Stimulated activated naive CD4-positive, alpha-beta T cell treated with Interleukin-2 at 50 U/mL for 16 hours (primary cell): ENCODE data around the gene N4BP3.

Source experiments
- DNase-seq: peaks from one replicate; lab custom pipeline; 2025; lab: John Stamatoyannopoulos, UW

Gene N4BP3

DNA sequence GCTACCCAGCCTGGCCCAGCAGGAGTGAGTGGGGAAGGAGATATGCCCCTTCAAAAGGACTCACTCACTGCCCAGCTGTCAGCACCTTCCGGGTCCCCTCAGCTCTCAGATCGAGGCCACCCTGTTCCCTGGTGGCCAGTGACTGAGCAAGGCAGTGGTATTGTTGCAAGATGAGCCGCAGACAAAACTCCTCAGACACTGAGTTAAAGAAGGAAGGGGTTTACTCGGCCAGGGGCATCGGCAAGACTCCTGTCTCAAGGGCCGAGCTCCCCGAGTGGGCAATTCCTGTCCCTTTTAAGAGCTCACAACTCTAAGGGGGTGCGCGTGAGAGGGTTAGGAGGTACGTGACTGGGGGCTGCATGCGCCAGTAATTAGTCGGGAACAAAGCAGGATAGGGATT is 9.7 kb upstream of the N4BP3 start:
- DNase-seq, result no peak

DNA sequence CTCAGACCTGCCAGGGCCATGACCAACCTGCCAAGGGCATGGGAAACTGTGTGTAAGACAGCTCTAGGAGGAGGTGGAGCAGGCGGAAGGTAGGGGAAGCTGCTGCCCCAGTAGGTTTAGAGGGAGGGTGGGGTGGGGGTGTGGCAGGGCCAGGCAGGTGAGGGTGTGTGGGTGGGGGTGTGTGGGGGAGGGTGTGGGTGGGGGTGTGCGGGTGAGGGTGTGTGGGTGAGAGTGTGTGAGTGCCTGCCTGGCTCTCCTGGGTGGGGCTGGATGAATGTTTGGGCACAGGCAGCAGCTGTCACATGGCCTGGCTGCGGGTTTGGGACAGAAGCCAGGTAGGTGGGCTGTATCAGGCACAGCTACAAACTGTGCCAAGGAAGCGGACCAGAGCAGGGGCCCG is 8.8 kb upstream of the N4BP3 start:
- DNase-seq, result no peak

DNA sequence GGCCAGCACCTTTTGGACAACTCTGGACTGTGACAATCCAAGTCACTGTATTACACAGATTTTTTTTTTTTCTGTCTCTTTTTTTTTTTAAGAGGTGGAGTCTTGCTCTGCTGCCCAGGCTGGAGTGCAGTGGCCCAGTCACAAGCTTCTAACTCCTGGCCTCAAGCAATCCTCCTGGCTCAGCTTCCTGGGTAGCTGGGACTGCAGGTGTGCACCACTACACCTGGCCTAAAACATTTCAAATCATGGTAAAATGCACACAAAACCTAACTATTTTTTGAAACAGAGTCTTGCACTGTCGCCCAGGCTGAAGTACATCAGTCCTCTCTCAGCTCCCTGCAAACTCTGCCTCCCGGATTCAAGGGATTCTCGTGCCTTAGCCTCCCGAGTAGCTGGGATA is 7.2 kb upstream of the N4BP3 start:
- no peak for DNase-seq

DNA sequence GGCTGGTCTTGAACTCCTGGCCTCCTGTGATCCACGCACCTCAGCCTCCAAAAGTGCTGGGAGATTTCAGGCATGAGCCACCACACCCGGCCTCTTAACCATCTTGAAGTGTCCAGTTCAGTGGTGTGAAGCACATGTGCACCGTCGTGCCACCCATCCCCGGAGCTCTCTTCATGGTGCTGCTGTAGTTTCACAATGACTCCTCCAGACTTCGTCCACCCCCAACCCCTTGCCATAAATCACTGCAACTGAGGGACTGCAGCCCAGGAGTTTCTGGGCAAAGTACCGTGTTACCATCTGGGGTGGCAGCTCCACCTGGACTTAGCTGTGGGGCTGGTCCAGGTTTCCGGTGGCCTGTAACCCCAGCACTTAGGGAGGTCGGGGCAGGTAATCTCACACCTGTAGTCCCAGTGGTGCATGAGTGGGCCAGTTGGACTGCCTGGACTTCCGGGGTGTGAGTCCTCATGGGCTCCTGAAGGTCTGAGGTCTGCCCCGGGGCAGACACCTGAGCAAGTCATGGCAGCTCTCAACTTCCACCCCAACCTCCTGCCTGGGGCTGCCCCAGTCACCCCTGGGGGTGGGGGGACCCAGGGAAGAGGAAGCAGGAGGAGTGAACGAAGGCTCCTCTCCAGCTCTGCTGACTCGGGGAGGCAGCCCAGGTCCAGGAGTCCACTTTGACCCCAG is 6.6 kb upstream of the N4BP3 start:
- no peak for DNase-seq

DNA sequence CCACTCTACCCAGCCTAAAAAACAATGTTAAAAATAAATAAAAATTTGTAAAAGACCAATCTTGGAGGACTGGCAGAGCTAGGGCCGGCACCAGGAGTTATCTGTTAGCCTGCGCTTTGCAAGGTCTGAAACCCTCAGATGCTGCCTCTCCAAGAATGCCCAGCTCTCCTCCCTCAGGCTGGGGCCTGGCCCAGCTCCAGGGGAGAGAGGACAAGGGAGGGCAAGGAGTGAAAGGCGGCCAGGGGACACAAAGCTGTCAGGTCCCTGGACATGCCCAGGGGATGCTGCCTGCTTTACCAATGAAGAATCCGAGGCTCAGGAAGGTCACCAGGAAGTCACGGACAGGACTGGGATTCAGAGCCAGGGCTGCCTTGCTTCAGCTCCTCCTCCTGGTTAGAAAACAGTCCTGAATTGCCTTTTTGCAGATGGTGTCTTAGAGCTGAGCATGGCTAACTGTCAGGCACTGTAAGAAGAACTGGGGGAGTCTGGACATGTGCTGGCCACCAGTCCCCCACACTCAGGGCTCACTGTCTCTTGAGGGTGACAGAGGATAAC is 5.5 kb upstream of the N4BP3 start:
- no peak for DNase-seq

DNA sequence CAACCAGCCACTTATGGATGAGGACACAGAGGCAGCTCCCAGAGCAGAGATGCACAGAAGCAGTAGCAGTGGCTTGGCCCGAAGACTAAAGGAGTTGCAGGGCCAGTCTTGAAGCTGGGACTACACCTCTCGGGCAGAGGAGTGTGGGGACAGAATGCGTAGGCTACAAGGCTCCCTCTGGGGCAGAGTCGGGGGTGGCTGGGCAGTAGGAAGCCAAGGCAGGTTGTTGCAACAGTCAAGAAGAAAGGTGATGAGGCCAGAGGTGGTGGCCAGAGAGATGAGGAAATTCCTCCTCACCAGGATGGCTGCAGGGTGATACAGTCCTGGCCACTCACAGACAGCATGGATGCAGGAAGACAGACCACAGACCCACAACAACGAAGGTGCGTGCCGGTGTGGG is 4.9 kb upstream of the N4BP3 start:
- DNase-seq, result no peak

DNA sequence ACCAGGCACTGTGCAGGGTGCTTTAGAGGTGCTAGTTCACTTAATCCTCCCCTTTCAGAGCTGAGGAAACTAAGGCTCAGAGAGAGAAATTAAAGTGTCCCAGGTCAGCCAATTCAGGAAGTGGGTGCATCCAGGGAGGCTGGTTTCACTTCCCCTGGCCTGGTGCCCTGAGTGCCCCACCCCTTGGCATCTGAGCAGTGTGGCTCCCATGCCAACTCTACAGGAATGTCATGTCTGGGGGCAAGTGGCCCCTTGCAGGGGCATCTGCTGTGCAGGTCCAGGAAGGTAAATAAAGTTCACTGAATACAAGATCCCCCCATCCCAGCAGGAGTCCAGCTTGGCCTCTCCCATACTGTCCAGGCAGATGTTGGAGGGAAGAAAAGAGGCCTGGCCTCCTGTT is 4.4 kb upstream of the N4BP3 start:
- DNase-seq, result no peak

DNA sequence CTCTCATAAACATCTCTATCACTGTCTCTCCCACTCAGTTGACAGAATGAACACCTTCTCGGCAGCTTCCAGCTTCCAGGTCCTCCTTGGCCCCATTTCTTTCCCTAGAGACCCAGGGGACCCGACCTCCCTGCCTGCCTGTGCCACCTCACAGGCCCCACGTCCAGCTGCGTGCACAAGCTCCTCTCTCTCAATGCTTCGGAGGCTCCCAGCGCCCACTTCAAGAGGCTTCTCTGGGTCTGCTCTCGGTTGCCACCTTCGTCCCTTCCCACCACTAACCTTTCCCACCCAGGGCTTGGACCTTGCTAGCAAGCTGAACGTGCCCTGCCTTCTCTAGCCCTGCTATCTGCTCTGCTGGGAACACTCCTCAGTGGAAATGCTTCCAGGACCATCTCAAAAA is 2.8 kb upstream of the N4BP3 start:
- no peak for DNase-seq

DNA sequence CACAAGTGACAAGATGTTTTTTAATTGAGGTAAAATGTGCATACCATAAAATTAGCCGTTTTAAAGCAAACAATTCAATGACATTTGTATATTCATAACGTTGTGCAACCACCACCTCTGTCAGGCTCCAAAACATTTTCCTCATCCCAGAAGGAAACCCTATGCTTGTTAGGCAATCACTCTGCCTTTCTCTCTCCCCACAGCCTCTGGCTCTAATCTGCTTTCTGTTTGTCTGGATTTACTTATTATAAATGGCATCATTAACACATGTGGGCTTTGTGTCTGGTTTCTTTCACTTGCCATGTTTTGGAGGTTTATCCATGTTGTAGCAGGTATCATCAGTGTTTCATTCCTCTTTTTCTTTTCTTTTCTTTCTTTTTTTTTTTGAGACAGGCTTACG is 1.4 kb upstream of the N4BP3 start:
- DNase-seq, result no peak

DNA sequence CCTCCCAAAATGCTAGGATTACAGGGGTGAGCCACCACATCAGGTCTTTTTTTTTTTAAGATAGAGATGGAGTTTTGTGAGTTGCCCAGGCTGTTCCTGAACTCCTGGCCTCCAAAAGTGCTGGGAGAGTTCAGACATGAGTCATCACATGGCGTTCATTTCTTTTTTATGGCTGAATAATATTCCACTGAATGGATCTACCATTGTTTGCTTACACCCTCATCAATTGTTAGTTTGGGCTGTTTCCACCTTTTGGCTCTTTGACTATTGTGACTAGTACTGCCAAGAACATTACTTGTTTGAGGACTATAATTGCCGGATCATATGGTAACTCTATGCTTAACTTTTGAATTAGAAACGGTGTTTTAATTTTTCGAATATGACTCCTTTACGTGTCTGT is 787 bp upstream of the N4BP3 start:
- DNase-seq, result no peak

DNA sequence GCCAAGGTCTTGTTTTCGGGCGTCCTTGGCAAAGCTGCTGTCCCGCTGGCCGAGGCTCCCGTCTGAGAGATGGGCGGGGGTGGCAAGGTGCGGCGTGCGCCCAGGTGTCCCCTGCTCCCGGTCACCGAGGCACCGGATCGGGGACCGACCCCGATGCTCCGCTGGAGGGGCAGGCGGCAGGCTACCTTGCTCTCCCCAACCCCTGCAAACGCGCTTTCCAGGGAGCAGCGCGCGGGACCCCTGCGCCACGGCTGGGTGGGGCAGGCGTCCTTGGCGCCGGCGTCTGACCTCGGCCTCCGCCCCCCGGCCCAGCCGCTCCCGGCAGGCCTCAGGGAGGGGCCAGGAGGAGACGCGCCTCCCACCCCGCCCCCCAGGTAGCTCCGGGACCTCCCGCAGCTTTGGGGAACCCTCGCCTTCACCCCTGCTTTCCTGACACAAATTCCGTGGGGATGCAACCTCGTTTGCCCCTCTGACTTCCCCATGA is 551 bp downstream of the N4BP3 start:
- DNase-seq, result no peak

DNA sequence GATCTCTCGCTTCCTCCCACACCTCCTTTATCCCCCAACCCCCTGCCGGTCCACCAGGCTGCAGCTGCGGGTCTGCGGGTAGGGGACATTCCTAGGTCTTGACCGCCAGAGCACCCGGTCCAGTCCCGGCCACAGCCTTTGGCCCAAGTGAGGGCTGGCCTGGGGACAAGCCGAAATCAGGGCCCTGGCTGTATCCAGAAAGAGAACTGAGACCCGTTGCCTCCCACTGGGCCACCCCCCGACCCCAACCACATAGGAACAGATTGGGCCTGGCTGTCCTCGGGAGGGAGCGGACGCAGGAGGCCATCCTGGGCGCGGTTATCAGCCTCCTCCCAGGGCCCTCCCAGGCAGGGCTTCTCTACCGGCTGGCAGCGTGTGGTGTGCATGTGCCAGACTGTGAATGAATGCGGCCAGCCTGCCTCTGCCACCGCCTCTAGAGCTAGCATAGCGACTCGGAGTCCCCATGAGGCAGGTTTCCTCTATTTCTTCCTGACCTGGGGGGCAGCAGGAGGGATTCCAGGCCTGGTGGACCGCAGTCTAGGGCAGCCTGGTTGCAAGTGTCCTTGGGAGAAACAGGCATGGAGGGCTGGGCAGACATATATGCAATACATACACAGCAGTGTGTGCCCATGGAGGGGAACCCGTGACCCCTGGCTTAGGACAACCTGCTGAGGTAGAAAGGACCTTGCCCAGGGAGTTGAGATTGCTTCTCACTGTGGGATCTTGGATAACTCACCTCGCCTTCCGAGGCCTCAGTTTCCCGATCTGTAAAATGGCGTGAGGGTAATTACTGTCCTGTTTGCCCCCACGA is 1.2 kb downstream of the N4BP3 start:
- DNase-seq, result peak; percentile 31

DNA sequence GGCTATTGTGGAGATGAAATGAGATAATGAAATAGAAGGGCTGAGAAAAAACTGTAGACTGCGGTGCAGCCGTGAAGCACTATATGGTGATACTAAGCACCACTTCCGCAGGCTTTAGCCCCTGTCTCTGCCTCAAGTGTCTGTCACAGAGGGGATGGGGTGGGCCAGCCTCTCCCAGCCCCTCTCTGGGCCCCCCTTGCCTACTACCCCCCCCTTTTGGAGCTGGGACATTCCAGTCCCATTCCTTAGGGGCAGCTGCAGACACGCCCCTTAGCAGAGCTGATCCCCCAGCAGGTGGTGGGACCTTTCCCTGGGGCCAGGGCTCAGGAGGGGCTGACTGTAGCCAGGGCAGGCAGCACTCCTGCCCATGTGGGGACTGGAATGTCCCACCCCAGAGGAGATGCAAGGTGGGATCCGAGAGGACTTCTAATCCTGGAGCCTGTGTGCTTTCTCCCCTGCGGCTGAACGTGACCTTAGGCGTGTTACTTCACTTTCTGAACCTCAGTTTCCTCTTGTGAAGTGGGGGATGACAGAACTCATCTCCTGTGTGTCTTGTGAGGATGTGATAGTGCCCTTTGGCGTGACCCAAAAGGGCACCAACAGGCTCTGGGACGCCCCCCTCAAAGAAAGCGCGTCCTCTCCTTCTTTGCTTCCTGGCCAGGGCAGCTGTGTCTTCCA is 1.9 kb downstream of the N4BP3 start:
- DNase-seq, result no peak

DNA sequence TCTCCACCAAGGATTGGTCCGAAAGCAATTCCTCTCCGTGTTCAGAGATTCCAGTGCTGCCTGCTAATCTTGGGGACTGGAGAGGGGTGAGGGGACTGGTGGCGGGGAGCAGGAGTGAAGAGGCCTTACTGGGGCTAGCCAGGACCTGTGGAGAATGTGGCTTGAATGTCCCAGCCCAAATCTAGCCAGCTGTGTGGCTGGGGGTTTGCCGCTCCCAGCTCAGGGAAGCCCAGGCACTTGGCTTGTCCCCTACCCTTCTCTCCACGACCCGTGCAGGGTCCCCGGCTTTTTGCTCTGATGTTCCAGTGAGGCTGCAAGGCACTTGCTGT is 2.4 kb downstream of the N4BP3 start:
- DNase-seq, result no peak

DNA sequence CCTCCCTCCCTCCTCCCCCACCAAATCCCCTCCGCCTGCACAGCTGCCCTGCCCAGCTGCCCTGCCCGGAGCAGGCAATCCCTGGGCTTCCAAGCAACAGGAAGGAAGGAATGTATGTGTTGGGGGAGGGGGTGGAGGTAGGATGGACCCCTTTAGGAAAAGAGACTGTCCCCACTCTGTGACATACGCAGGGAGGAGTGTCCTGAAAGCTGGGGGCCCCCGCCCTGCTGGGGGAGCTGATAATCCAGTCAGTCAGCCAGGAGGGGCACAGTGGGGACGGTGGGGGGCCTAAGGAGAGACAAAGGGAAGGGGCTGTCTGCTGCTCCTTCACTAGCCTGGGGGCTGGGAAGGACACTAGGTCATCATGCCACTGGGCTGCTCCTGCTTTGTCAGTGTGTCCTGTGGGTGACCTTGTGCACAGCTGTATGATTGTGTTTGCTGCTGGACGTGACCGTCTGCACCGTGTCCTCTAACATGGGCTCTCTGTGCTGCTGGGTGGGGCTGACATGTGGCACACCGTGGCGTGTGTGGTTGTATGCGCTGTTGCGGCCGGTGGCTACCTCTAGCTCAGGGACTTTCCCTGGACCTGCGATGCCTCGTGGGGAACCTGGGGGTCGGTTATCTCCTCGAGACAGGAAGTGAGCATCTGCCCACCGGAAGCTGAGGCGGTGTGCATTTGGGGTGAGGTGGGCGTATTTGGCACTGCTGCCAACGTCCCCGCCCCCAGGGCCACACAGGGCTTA is 3.0 kb downstream of the N4BP3 start:
- DNase-seq, result peak; percentile 66

DNA sequence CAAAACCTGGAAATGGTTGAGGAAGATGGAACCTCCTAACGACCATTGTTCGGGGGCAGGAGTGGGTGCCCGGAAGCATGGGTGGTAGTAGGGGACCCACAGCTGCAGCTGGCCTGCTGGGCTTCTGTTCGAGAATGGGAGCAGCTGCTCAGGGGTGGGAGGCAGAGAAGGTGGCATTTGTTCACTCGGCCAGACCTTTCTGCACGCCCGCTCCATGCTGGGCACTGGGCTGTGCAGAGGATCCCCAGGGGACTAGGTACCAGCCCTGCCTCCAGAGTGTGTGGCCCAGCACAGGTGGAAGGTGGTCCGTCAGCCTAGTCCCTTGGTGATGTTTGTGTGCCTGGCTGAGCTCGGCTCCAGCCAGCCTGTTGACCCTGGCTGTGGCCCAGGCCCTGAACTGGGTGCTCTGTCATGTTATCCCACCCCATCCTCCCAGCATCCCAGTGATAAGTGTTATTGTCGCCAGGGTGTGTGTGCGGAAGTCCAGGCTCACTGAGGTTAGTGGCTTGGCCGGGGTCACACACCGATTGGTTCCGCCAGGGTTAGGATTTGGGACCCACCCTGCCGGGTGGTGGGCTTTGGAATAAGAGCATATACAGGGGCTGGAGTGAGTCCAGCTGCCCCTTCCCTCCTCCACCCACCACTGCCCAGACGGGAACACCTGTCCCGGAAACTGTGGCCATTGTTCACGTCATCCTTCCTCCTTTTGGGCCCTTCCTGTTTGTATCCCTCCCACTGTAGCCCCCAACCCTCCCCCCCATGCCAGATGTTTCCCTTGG is 4.8 kb downstream of the N4BP3 start:
- DNase-seq, result no peak

DNA sequence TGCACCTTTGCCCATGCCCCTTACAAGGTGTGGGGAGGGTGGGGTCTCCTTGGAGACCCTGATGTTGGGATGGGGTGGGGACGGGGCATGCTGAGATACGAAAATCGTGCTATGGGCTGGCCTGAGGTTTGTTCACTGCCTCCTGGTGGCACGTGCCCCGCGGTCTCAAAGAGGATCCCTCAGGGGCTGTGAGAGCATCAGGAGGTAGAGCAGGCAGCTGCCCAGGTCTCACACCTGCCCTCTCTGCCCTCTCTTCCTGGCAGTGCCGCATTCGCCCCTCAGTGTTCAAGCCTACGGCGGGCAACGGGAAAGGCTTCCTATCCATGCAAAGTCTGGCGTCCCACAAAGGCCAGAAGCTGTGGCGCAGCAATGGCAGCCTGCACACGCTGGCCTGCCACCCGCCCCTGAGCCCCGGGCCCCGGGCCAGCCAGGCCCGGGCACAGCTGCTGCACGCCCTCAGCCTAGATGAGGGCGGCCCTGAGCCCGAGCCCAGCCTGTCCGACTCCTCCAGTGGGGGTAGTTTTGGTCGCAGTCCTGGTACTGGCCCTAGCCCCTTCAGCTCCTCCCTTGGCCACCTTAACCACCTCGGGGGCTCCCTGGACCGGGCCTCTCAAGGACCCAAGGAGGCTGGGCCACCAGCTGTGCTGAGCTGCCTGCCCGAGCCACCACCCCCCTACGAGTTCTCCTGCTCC is 6.7 kb downstream of the N4BP3 start:
- no peak for DNase-seq

DNA sequence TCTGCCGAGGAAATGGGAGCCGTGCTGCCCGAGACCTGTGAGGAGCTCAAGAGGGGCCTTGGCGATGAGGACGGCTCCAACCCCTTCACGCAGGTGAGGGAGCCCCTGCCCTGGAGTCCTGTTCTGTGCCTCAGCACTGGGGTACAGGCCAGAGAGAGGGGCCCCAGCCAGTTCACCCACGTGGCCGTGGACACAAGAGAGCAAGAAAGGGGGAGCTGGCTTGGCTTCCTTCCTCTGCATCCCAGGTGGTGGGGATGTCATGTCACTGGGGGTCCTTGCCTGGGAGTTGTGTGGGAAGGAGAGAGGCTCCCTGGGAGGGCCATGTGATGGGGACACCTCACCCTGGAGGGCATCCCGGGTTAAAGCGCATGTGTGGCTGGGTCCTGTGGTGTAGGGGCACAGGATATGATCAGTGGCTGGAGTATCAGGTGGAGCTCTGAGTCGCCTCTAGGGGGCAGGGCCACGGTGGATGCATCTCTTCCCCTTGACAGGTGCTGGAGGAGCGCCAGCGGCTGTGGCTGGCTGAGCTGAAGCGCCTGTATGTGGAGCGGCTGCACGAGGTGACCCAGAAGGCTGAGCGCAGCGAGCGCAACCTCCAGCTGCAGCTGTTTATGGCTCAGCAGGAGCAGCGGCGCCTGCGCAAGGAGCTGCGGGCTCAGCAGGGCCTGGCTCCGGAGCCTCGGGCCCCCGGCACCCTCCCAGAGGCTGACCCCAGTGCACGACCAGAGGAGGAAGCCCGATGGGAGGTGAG is 7.5 kb downstream of the N4BP3 start:
- DNase-seq, result peak; percentile 74

DNA sequence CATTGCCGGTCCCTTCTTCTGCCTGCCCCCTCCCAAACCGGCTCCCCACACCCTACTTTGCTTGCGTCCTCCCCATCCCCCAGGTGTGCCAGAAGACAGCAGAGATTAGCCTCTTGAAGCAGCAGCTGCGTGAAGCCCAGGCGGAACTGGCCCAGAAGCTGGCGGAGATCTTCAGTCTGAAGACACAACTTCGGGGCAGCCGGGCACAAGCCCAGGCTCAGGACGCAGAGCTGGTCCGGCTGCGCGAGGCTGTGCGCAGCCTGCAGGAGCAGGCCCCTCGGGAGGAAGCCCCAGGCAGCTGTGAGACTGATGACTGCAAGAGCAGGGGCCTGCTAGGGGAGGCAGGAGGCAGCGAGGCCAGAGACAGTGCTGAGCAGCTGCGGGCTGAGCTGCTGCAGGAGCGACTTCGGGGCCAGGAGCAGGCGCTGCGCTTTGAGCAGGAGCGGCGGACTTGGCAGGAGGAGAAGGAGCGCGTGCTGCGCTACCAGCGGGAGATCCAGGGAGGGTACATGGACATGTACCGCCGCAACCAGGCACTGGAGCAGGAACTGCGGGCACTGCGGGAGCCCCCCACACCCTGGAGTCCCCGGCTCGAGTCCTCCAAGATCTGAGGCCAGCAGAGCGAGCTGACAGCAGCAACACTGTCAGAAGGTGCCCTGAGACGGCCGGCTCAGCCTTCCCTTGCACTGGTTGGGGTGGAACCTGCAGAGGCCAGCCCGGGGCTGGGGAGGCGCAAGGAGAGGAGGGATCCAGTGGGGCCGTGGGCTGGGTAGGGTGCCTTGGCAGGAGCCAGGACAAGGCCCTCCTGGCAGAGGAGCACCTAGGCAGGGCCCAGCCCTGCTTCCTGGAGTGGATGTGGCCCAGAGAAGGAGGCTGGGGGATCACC is 8.3 kb downstream of the N4BP3 start:
- no peak for DNase-seq
